Measurements from ENCODE around the gene DBT.

- no peak for TF ChIP-seq CTCF (IDR thresholded peaks at IDR 0.05; ENCODE audit: low read depth, low read length)
- no peak for TF ChIP-seq POLR2A (IDR thresholded peaks at IDR 0.05; ENCODE audit: extremely low read depth, insufficient read length)
- TF ChIP-seq MYC (IDR thresholded peaks at IDR 0.05; ENCODE audit: low read depth, low read length) = no peak
Measured at GRCh38 chr1:100151679-100152078, 98.0 kb downstream of the DBT start.

All from NB4 (cell line).